SHP77 (cell line): ENCODE measurements around the gene GPSM3.
"Not testable (repeated sequence)": the region's sequence is repeated elsewhere in the genome, so short reads cannot be mapped to it uniquely, and the experiment has no call there.

Experiments used
- DNase-seq, 2 experiments: peaks; one replicate each; lab custom pipeline; 2025; lab: John Stamatoyannopoulos, UW

Gene GPSM3

DNA sequence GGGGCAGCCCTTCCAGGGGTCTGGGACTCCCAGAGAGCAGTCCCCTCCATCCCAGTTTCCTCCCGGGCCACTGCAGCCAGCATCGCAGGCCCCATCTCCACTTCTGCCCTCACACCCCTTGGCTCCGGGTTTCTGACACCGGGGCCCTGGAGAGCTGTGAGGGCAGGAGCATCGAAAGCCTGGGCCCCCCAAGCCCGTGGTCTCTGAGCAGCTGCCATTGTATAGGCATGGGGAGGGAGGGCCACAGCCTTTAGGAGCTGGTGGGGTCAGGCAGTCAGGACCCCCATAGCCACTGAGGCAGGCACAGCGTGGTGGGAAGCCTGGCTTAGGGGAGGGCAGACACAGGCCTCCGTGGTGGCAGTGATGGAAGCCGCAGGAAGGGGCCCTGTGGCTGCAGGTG lies 9.7 kb upstream of the GPSM3 start:
- DNase-seq = no peak

- no peak for DNase-seq
These were observed 8.4 kb upstream of the GPSM3 start for GRCh38 chr6:32200711-32201475.

GRCh38 chr6:32198866-32199265 lies 6.4 kb upstream of the GPSM3 start:
- no peak for DNase-seq

GRCh38 chr6:32198345-32198696 lies 5.9 kb upstream of the GPSM3 start:
- DNase-seq = no peak

DNA sequence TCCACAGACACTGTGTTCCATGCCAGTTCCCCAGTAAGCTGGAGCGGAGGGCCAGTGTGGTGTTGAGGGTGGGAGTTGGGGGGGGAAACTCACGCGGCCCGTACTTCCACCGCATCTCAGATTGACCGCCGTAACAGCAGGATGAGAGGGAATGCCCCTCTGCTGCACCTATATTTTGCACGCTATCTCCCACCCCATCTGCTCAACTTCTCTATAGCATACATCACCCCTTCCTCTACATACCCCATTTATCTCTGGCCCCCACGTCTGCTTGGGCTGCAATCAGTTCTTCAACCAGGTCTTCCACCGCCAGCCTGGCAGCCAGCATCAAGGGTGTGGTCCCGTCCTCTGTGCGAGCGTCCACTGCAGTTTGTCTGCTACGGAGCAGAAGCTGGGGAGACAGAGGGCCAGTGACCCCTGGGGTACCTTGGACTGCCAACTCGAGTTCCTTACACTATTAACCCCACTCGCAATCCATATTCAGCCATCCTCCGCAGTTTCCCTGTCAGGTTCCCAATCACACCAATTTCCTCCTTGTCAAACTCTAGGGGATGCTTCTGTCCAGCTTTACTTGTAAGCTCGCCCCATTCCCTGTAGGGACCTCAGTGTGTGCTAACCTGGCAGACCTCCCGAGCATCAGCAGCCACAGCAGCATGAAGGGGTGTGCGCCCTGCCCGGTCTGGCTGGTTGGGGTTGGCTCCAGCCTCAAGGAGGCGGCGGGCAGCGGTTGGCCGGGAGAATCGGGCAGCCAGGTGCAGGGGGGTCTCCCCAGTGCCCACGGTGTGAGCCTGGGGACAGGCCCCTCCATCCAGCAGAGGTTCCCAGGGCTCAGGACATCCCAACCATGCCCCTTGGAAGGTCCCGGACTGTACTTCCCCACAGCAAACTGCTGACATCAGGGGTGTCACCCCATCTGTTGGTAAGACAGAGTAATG lies 4.5 kb upstream of the GPSM3 start:
- DNase-seq = peak in 1 of 2 experiments; percentile 8

- DNase-seq = peak; percentile 87 to 90
These were observed 3.6 kb upstream of the GPSM3 start for GRCh38 chr6:32195902-32196681.

DNA sequence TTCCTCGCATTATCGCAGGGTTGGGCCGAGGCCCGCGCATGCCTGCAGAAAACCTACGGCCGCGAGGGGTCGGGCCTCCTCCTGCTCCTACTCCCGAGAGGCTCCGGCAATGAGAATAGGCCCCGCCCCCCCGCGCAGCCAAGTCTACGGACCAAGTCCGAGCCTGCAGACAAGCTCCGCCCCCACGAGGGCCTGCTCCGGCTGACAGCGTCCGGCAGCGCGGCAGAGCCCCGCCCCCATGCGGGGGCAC lies 3.1 kb upstream of the GPSM3 start:
- peak; percentile 98 to 100 for DNase-seq

GRCh38 chr6:32194825-32195651 lies 2.6 kb upstream of the GPSM3 start:
- DNase-seq = peak in 1 of 2 experiments; percentile 4

DNA sequence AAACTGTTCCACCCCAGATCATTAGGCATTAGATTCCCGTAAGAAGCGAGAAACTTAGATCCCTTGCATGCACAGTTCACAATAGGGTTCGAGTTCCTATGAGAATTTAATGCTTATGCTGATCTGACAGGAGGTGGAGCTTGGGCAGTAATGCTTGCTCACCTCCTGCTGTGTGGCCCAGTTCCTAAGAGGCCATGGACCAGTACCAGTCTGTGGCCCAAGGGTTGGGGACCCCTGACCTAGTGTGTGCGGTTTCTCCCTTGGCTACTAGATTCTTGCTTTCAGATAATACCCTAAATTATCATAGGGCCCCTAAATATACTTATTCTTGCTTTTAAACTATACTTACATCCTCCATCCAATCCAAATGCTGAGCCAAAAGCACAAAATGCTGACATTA lies 1.9 kb upstream of the GPSM3 start:
- no peak for DNase-seq

DNA sequence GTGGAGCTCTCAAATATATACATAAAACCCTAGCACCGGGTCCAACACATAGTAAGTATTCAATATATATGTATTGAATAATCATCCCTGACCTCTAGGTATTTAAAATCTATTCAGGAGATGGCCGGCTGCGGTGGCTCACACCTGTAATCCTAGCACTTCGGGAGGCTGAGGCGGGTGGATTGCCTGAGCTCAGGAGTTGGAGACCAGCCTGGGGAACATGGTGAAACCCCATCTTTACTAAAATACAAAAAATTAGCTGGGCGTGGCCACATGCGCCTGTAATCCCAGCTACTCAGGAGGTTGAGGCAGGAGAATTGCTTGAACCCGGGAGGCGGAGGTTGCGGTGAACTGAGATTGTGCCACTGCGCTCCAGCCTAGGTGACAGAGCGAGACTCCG lies 653 bp upstream of the GPSM3 start:
- DNase-seq = not testable (repeated sequence)

DNA sequence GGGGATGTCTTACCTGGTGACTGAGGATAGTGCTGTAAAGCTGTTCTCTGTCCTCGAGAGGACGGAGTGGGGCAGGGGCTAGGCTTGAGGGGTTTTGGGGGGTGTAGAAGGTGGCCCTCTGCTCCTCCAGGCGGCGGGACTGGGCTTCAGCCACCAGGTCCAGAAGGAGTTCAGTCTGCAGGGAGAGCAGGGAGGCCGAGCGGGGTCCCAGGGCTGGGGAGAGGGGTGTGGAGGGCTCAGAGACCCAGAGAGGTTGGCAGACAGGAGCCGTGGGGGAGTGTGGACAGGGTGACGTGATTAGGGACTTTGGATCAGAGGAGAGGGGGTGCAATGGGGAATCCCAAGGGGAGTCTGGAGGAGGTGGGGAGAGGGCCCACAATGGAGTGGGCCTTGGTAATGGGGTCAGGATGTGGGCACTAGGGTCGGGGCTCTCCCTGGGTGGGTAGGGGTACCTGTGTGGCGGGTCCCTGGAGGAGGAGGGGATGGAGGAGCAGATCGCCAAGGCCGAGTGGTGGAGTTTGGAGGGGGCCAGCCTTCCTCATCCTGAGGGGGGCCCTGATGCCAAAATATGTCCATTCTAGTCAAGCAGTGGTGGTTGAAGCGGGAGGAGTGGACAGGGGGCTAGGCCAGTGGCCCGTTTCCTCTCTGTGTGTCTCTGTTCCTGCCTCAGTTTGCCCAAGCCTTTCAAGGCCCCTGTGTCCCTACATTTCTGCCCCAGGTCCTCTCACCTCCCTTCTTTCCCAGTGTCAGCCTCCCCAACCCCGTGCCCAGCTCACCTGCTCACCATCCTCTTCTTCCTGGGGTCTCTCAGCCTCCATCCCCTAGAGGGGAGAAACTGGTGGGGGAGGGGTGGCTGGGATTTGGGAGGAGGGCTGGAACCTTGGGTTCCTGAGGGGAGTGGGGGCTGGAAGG lies 491 bp downstream of the GPSM3 start:
- no peak for DNase-seq

DNA sequence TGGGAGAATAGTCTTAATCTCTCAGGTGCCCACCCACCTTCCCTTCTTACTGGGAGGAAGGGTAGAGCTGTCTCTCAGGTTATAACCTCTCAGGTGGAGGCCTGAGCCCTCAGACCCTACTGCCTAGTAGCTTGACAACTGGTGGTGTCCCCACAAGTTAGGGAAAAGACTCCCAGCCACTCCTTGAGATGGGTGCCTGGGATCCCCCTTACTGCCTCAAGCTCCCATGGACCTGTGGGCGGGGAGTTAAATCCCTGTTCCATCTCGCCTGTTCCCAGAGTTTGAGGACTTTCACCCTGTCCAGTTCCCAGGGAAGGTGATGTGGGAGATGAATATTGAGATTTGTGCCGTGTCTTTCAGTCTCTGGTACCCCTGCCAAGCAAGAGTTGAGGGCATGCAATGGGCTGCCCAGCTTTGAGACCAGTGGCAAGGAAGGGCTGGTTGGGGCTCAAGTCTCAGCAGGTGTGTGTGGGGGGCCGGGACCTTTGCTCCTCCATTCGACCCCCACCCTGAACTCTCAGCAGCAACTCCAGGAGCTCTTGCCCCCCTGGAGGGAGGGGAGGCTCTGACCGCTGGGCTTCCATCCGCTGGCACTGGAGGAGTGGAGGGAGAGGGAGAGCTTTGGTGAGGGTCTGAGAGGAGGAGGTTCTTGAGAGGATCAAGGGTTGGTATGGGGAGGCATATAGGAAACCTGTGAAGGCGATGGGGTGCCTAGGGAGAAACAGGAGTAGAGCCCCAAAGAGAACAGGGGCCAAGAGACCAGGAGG lies 1.3 kb downstream of the GPSM3 start:
- DNase-seq = no peak

DNA sequence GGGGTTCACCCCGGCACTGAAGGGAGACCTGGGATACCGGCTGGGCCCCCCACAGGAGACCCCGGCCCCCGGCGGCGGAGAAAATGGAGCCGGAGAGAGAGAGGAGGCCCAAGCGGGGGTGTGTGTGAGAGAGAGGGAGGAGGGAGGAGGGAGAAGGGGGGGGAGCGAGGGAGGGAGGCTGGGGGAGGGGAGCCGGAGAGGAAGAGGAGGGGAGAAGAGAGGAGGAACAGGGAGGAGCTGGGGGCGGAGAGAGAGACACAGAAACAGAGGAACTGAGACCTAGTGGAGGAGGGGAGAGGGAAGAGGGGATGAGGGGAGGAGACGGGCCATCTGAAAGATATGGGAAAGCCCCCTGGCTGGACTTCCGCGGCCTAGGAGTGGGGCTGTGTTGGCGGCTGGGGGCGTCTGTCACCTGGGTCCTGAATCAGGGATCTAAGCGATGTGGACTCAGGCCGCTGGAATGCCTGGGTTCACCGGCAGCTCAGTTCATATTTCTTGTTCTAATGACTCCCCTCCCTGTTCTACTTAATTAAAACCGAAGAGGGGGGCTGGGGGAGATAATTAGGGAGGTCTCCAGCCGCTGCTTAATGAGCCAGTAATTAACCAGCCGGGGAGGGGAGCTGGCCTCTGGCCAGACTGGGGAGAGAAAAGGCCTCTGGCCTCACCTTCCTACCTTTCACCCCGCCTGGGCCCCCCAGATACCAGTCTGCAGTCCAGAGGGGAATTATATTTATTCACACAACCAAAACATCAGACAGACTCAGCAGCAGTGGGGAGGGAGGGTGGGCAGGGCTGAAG lies 2.2 kb downstream of the GPSM3 start, which contains the start of gene PBX2:
PBX2 (minus strand) TSS at position 149 of the 798 bp plus-strand sequence. CDS start 287 bp downstream, outside the sequence.
- peak; percentile 49 to 71 for DNase-seq

DNA sequence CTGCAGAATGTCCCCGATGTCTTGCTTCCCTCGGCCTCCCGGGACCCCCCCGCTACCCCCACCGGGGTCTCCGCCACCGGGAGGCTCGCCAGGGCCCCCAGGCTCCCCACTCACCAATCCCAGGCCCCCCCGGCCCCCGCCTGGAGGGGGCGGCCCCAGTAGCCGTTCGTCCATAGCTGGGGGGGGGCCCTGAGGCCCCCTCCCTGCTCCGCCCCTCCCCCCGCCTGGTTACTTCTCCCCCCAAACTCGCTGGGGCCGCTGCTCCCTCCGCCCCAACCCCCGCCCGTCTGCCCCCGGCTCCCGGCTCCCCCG lies 2.7 kb downstream of the GPSM3 start:
- no peak for DNase-seq

DNA sequence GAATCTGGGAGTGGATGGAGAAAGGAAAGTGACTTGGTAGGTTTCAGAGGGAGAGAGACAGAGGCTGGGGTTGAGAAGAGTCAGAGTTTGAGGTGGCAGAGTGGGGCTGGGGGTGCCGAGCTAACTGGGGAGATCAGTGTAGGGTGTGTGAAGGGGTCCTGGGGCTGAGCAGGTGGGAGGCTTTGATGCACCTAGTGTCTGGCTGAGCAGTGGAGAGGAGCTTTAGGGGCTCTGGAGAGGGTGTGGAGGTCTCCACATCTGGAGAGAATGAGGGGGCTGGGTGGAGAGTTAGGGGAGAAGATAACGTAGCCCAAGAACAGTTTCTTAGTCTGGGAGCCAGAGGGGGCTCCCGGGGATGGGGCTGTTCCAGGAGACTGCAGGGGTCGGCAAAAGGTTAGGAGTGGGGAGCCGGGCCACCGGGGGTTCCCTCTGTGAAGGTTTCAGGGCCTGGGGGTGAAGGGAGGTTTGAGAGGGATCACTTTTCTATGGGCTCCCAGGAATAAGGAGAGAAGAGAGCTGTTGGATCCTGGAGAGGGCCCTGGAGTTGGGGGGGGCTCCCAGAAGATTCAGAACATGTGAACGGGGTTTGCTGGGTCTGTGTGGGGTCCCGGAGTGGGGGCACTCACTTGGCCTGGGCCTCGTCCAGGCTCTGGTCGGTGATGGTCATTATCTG lies 3.2 kb downstream of the GPSM3 start:
- DNase-seq = no peak

DNA sequence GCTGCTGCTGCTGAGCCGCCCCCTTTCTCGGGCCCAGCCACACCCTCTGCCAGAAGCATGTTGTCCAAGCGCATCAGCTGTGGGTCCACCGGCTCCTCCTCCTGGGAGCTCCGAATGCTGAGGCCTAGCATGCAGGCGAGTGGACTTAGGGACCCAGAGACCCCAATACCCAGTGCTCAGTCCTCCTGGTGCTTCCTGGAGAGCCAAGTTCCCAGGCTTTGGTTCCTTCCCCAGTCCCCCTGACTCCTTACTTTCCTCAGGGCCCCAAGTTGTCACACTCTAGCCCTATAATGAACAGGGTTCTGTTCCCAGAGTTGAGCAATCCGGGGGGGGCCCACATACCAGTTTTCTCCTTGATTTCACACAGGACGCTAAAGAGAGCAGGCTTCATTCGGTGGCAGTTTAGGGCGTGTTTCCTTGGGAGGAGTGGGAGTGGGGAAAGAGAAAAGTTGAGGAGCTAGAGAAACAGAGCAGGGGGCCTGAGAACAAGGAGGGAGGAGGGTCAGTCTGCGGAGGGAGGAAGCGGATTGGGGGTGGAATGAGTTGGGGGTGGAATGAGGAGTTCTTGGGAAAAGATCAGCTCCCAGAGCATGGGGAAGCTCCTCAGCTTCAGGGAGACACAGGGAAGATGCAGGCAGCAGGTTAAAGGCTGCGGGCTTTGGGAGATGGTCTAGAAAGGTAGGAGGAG lies 3.9 kb downstream of the GPSM3 start:
- no peak for DNase-seq

DNA sequence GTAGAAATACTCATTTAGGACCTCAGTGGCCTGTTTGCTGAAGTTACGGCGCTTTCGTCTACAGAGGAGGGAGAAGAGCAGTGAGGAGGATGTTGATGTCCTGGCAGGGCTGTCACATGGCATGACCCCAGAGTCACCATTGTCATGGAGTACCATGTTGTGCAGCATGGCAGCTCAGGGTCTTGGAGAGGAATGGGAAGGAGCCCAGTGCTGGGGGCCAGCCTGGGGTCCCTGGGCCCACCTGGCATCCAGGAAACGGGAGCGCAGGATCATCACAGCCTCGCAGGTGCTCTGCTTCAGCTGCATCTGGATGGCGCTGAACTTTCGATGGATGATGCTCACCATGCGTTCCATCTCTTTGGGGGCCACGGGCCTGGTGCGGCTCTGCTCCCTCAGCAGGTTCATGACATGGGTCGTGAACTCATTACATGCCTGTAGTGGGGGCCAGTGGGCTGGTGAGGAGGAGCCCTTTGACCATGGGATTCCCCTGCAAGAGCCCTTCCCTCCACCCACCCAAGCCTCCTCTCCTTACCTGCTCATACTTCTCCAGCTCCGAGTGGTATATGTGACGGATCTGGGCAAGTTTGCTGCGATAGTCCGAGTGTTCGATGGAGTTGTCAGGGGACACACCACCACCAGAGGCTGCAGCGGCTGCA lies 4.6 kb downstream of the GPSM3 start:
- not testable (repeated sequence) for DNase-seq
